ENCODE measurements around the gene LPIN3.

LPIN3 gene

GRCh38 chr20:41320976-41321375 lies 19.6 kb upstream of the LPIN3 start:
- peak; percentile 62 for DNase-seq

GRCh38 chr20:41327178-41327577 lies 13.4 kb upstream of the LPIN3 start:
- DNase-seq = no peak

GRCh38 chr20:41329435-41330342 lies 10.9 kb upstream of the LPIN3 start:
- DNase-seq = peak; percentile 86

- no peak for DNase-seq
These were observed 10.3 kb upstream of the LPIN3 start for GRCh38 chr20:41330343-41330720.

GRCh38 chr20:41330941-41331340 lies 9.7 kb upstream of the LPIN3 start:
- DNase-seq = no peak

DNA sequence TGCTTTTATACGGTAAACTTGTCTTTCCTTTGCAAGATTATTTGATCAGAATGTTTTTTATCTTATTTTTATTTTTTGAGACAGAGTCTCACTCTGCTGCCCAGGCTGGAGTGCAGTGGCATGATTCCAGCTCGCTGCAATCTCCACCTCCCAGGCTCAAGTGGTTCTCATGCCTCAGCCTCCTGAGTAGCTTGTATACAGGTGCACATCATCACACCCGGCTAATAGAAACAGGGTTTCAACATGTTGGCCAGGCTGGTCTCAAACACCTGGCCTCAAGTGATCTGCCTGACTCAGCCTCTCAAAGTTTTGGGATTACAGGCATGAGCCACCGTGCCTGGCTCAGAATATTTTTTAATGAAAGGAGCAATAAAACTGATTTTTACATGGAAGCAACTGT lies 8.9 kb upstream of the LPIN3 start:
- DNase-seq = no peak

DNA sequence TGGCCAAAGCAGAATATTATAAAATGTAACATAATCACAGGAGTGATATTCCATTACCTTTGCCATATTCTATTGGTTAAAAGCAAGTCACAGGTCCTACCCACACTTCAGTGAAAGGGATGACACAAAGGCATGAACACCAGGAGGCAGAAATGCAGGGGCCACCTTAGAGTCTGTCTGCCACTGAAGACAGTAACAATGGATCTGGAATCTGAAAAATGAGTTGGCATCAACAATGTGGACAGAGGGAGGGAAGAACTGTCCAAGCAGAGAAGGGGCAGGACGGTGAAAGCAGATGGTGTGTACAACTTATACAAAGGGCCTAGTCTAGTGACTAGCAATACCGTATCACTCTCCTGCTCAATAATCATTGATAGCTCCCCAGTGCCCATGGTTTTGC lies 6.6 kb upstream of the LPIN3 start:
- DNase-seq = no peak

- no peak for DNase-seq
These were observed 5.9 kb upstream of the LPIN3 start for GRCh38 chr20:41334443-41335421.

DNA sequence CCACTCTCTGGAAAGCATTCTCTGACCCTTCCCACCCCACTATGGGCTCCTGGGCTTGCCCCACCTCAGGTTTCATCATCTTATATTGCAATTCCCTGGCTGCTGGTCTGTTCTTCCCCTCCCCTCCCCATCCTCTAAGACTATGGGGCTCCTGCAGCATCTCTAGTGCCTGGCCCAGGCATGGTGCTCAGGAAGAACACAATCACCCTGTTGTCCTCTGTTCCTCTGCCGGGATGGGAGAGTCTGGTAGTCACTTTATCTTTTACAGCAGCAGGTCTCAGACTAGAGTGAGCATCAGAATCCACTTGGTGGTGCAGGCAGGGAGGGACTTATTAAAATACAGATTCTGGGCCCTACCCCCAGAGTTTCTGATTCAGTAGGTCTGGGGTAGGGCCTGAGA lies 5.0 kb upstream of the LPIN3 start:
- no peak for DNase-seq

DNA sequence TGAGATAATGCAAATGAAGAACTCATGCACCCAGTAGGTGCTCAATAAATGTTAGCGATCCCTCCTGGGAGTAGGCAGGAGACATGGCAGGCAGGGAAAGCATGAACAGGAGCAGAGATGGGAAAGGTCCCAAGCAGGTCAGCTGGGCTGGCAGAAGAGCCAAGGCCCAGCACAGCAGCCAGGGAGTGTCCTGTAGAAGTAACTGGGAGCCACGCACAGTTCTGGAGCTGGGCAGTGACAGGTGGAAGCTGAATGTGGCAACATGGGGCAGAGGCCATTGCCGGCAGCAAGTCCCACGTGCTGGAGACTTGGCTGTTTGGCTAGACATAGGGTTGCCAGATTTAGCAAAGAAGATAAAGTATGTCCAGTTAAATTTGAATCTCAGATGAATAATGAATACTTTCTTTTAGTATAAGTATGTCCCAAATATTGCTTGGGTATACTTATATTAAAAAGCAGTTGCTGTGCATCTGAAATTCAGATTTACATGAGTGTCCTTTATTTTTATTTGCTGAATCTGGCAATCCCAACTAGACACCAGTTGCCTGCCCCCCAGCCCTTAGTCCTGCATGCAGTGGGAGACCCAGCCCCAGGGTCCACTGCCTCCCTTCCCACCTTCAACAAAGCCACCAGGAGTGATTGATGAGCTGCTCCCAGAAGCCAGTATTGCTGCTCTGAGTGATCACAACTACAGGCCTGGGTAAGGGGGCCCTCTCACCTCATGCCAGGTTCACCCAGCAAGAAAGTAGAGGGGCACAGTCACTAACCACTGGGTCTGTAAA lies 3.7 kb upstream of the LPIN3 start:
- DNase-seq = no peak

DNA sequence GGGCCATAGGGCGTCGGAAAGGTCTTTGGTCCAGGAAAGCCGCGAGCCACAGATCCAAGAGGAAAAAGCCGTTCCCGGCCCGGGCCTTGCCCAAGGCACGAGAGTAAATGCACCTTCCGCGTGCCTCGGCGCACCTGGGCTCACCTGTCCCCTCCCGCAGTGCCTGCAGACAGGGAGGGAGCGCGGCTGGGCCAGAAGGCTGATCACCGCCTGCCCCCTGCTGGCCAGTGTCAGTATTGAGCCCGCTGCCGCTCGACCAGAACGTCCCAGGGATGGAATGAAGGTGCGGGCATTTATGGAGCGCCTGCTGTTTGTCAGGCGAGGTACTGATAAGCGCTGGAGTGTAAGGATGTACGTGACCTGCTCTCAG lies 679 bp upstream of the LPIN3 start:
- DNase-seq = peak; percentile 61

DNA sequence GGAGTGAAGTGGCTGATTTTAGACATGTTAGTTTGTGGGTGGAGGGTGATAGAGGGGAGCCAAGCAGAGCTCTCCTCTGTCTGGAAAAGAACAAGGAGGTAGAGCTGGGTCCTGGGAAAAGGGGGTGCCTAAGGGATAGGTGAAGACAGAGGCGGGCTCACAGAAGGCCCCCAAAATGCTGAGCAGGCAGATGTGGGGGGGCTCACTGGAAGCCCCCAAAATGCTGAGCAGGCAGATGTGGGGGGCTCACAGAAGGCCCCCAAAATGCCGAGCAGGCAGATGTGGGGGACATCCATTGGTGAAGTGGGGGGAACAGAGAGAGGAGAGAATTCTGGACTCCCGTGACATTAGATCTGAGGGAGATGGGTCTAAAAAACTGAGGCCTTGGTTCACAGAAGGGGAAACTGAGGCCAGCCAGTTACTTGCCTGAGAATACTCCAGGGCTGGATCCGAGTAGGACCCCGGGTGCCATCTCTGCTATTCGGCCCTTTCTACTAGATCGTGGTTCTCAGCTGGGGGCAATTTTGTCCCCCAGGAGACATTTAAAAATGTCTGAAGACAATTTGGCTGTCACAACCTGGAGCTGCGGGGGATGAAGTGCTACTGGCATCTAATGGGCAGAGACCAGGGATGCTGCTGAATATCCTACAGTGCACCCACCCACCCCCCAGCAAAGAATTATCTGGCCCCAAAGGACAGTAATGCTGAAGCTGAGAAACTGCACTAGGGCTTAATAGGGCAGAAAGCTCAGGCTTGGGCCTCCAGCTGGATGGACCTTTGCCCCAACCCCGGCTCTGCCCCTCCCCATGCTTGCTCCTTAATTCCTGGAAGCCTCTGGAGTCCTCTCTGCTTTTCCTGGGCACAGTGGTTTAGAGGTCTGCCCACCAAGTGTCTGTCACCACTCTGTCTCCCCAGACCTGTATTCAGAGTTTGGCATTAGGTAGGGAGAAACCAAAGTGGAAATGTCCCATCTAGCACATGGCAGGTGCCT lies 2.1 kb downstream of the LPIN3 start:
- no peak for DNase-seq

DNA sequence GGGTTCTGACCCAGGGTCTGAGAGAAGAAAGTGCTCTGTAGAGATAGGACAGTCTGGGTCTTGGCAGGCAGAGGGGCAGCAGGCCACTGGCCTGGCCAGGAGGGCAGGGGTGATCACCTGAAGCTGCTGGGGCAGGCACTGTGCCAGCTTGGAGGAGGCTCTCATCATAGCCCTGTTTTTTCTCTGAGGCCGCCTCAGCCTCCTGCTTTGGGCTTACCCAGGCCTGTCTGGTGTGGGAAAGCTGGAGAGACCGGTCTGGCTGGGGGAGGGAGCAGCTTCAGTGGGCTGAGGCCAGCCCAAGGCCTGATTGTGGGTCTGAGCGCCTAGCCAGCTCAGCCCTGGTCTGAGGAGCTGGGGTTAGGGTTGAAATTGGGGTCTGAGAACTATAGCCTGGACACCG lies 3.9 kb downstream of the LPIN3 start:
- DNase-seq = no peak

GRCh38 chr20:41344938-41345728 lies 4.5 kb downstream of the LPIN3 start:
- no peak for DNase-seq

GRCh38 chr20:41345729-41346067 lies 5.1 kb downstream of the LPIN3 start:
- DNase-seq = no peak

- no peak for DNase-seq
These were observed 7.2 kb downstream of the LPIN3 start for GRCh38 chr20:41347523-41348429.

- no peak for DNase-seq
These were observed 8.0 kb downstream of the LPIN3 start for GRCh38 chr20:41348430-41349172.

DNA sequence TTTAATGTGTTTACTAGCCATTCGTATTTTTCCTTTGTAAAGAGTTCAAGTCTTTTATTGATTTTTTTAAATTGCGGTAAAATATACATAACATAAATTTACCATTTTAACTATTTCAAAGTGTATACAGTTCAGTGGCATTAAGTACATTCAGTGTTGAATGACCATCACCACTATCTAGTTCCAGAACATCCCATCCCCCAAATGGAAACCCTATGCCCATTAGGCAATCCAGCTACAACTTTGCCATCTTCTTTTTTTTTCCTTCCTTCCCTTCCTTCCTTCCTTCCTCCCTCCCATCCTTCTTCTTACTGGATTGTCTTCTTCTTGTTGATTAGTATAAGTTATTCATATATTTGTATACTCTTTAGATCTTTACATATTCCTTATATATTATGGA lies 8.6 kb downstream of the LPIN3 start:
- DNase-seq = no peak

DNA sequence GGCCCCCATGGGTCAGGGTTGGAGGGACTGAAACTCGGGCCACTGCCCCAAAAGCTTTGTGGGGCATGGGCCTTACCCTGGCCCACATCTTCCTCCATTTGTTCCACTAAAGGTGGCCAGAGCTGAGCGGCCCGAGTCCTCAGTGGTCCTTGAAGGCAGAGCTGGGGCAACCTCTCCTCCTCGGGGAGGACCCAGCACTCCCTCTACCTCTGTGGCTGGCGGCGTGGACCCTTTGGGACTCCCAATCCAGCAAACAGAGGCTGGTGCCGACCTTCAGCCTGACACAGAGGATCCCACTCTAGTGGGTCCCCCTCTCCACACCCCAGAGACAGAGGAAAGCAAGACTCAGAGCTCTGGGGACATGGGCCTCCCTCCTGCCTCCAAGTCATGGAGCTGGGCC lies 9.3 kb downstream of the LPIN3 start:
- DNase-seq = no peak

All from MV-4-11 (cell line).